Suprapubic skin (tissue), 4 donors: ENCODE results near the gene CCNB2.

Experiments
- EP300 ChIP-seq: sonication (generic); formaldehyde crosslinking; IDR thresholded peaks from one replicate; pipeline ENCODE4 v1.6.1; 2017; ENCODE audit warnings: antibody characterized with exemption
- POLR2A ChIP-seq, 2 donors: fragments of 450-650 bp; IDR thresholded peaks; one replicate each; pipeline ENCODE4 v1.6.1; 2017; ENCODE audit warnings: antibody characterized with exemption in 2 of 2, mild to moderate bottlenecking in 2 of 2, moderate library complexity in 2 of 2
- POLR2AphosphoS5 ChIP-seq, 3 donors: sonication (generic); formaldehyde crosslinking; IDR thresholded peaks; one replicate each; pipeline ENCODE4 v1.6.1; 2017; ENCODE audit warnings: antibody characterized with exemption in 3 of 3
- TF ChIP-seq, protein P1 (sequence below), 2 donors: fragments of 200-600 bp in 1 of 2; fragments of 450-650 bp in 1 of 2; sonication (generic) in 1 of 2; IDR thresholded peaks; one replicate each; pipeline ENCODE4 v1.5.1; 2016 to 2019; ENCODE audit warnings: antibody characterized with exemption in 2 of 2, mild to moderate bottlenecking in 1 of 2, moderate library complexity in 1 of 2

DNA sequence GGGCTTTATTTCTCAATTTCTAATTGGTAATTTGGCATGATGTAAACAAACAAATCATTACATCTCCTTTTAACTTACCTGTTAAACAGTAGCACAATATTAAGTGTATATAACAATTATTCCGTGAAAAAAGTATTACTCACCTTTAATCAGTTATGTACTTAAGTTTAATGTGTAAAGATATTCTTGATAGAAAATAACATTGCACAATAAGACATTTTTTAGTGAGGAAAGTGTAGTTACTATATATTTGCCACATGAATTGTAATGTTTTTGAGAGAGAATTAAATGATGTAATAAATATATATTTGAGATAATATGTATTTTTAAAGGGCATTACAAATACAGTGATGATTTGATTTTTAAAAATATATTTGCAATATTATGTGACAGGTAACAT is 10.9 kb upstream of the CCNB2 start:
- TF ChIP-seq POLR2A (IDR thresholded peaks at IDR 0.05) (no peak), EP300 (no peak), POLR2AphosphoS5 (IDR thresholded peaks at IDR 0.05) (no peak)
- TF ChIP-seq, protein P1, sequence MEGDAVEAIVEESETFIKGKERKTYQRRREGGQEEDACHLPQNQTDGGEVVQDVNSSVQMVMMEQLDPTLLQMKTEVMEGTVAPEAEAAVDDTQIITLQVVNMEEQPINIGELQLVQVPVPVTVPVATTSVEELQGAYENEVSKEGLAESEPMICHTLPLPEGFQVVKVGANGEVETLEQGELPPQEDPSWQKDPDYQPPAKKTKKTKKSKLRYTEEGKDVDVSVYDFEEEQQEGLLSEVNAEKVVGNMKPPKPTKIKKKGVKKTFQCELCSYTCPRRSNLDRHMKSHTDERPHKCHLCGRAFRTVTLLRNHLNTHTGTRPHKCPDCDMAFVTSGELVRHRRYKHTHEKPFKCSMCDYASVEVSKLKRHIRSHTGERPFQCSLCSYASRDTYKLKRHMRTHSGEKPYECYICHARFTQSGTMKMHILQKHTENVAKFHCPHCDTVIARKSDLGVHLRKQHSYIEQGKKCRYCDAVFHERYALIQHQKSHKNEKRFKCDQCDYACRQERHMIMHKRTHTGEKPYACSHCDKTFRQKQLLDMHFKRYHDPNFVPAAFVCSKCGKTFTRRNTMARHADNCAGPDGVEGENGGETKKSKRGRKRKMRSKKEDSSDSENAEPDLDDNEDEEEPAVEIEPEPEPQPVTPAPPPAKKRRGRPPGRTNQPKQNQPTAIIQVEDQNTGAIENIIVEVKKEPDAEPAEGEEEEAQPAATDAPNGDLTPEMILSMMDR (IDR thresholded peaks at IDR 0.05), result no peak
